Stimulated activated CD8-positive, alpha-beta memory T cell treated with anti-CD3 and anti-CD28 coated beads, Interleukin-12 subunit alpha, Interleukin-12 subunit beta, amount 100 ng/mL, for 24 hours (primary cell): ENCODE data around the gene TENM3.

Experiments used
- DNase-seq: peaks from one replicate; pipeline ENCODE4 v3.0.0-alpha.2; 2020; ENCODE audit errors: extremely low read depth

The TENM3 gene

GRCh38 chr4:182564724-182565369, 321.6 kb downstream of the TENM3 start:
- no peak for DNase-seq

DNA sequence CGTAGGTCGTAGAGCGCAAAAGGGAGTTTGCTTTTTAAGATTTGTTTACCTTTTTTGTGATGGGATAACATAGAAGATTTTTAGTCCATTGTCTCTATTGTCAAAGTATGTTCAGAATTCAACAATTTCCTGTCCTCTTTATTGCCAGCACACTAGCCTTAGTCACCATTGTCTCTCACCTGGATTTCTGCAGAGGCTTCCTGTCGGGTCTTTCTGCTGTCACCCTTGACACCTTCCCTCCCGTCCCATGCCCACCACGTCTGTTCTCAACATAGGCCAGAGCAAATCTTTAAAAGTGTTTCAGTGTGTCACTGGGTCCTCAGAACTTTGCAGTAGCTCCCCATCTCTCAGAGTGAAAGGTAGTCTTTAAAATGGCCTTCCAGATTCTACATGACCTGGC, 323.9 kb downstream of the TENM3 start:
- DNase-seq, result no peak

DNA sequence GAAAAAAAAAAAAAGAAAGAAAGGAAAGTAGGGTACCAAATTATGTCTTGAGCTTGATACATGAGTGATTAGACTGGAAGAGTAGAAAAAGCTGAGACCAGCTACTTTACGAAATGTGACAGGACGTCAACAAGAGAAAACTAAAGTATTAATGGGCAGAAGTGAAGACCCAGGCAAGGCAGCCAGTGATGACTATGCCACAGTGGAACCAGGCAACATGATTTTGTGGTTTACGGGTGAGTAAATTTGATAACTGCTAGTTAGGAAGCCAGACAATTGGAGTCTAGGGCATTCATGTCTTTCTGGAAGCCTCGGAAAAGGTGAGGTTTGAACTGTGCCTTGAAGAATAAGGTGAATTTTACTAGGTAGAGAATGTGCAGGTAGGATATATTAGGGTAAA, 326.4 kb downstream of the TENM3 start:
- DNase-seq, result no peak

- no peak for DNase-seq
These were observed 331.5 kb downstream of the TENM3 start for GRCh38 chr4:182574706-182575105.

- DNase-seq, result no peak
These were observed 332.0 kb downstream of the TENM3 start for GRCh38 chr4:182575225-182575624.

DNA sequence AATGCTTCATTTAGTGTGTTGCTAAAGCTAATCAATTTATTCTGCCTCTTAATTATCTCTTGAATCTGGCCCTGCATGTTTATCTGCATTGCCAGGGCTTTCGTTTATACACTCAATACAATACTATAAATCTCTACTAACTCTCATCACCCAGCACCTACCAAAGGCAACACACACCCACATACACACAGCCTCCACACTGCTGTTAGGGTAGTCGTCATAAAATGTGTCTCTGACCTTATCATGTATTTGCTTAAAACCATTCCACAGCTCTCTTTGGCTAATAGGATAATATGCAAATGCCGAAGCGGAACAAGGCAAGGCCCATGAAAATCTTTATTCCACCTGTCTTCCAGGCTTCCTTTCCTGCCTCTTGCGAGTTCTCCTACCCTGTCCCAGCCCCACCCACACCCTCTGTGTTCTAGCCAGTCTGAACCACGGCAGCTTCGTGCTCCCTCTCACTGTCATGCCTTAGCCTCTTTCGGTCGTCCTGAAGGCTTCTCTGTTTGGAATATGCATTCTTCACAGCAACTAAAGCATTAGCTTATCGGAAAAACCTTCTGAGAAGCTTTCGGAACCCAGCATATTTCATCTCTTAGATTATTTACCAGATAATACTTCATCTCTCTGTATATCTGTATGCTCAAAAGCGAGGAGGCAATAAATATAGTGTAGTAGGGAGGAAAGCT, 333.5 kb downstream of the TENM3 start:
- DNase-seq, result no peak

- DNase-seq, result no peak
These were observed 334.2 kb downstream of the TENM3 start for GRCh38 chr4:182577411-182577810.

GRCh38 chr4:182578402-182578801, 335.2 kb downstream of the TENM3 start:
- no peak for DNase-seq

DNA sequence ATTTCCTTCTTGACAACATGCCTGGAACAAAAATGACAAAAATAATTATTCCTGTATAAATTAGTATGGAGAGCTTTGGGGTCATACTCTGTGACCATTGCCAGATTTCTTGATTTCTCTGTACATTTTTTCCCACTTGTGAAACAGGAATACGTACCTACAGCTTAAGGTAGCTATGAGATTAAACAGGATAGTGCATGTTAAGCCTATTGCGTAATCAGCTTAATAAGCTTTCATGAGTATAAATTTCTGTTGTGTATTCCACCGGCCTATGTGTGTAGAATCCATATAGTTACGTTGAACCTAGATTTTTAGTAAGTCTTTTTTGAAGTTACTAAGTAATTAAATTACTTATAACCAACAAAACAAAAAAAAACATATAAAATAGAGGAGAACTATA, 339.0 kb downstream of the TENM3 start:
- DNase-seq, result no peak

GRCh38 chr4:182583703-182584415, 340.7 kb downstream of the TENM3 start:
- no peak for DNase-seq

DNA sequence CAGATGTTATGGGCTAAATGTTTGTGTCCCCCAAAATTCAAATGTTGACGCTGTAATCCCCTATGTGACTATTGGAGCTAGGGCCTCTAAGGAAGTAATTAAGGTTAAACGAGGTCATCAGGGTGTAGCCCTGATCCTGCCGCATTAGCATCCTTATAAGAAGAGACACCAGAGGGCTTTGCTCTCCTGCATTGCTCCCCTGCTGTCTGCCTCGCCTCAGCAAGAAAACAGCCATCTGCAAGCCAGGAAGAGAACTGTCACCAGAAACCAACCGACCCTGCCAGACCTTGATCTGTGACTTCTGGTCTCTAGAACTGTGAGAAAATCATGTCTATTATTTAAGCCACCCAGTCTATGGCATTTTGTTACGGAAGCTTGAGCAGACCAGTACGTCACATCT, 342.1 kb downstream of the TENM3 start:
- DNase-seq, result no peak

- DNase-seq, result no peak
These were observed 345.9 kb downstream of the TENM3 start for GRCh38 chr4:182589100-182589499.

GRCh38 chr4:182593402-182593801, 350.2 kb downstream of the TENM3 start:
- DNase-seq, result no peak

GRCh38 chr4:182593864-182594263, 350.7 kb downstream of the TENM3 start:
- DNase-seq, result no peak

- DNase-seq, result no peak
These were observed 356.9 kb downstream of the TENM3 start for GRCh38 chr4:182600093-182600492.

- DNase-seq, result no peak
These were observed 357.7 kb downstream of the TENM3 start for GRCh38 chr4:182600856-182601255.

DNA sequence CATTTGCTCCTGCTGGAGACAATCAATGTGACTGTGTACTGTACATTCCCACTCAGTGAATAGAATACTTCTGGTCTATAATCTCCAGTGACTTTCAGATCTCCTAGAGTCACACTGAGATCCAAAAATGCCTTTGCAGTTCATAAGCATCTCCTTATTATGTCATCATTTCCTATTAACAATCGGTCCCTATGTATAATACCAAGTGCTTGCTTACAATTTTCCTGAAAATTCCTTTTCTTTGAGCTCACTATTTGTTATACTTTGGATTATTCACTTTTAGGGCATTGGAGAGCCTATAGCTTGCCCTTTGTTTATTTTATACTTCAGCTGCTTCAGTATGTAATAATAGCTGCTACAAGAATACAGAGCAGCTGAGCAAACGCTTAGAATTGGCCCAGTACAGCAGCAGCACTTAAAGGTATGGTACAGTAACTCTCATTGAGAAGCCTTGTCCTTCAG, 361.0 kb downstream of the TENM3 start:
- no peak for DNase-seq

DNA sequence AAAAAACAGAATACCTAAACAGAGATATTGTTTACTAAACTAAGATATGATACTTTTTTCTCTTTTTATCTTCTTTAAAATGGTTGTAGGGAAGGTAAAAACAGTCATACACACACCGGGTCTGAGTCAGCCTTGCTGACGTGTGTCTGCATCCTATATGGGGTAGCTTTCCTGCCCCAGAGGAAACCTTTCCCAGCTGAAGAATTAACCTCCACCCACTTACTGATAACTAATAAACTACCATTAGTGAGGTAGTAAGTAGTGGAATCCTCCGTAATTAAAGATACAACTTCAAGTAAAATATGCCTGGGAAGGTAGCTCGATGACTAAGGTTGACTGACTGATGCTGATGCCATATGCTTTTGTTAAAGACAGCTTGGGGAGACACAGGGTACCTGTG, 361.8 kb downstream of the TENM3 start:
- DNase-seq, result no peak

GRCh38 chr4:182608525-182608924, 365.3 kb downstream of the TENM3 start:
- DNase-seq, result no peak

GRCh38 chr4:182616476-182616875, 373.3 kb downstream of the TENM3 start:
- no peak for DNase-seq

GRCh38 chr4:182619660-182620059, 376.5 kb downstream of the TENM3 start:
- DNase-seq, result no peak

DNA sequence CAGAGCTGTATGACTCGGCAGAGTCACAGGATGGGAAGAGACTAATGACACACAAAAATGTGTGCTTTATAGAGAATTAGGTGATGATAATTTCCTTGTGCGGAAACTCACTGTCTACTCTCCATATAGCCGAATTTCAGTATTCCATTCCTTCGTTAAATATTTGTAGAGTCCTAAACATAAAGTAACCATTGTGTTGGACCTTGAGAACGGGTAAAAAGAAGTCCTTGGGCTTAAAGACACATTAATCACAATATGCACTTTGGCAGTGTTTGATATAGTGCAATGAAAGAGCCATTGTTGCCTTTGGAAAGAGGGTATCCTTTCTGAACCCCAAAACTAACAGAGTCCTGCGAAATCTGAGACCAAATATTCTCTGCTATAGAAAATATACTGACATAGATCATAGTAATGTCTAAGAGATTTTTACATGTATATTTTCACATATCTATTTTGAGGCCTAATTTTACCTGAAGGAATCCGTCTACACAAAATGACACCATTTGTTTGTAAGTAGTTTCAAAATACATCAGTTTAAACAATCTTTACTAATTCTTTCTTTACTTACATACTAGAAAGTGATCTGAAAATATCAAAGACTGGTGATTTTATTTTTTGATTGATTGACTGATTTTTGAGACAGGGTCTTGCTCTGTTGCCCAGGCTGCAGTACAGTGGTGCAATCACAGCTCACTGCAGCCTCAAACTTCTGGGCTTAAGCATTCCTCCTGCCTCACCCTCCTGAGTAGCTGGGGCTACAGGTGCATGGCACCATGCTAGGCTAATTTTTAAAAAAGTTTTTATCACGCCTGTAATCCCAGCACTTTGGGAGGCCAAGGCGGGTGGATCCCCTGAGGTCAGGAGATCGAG, 377.1 kb downstream of the TENM3 start:
- DNase-seq, result no peak
